HG02973 (cell line): Measurements from ENCODE around the gene WDR93.
"Not testable (repeated sequence)": the region's sequence is repeated elsewhere in the genome, so short reads cannot be mapped to it uniquely, and the experiment has no call there.

Experiments
- ATAC-seq: cut with Tn5 transposase; IDR thresholded peaks from one replicate; pipeline ENCODE4 v1.9.1; 2021; ENCODE audit warnings: moderate library complexity; ENCODE audit not compliant: unreplicated experiment

Gene WDR93

DNA sequence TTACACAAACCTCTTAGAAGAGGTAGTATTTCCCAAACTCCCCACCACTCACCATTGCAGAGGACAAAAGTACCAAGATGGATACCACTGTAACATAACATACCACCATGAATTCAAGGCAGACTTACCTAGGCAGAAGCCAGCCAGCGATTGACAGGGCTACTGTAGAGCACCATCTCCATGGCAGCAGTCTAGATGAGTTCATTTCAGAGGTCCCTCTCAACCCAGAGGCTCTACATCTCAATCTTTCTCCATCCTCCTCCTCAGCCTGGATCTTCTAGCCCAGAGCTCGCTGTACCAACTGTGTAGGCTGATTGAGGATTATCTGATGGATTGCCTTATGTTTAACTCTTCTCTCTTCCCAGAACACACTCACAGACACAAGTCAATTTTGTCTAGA is 9.5 kb upstream of the WDR93 start:
- ATAC-seq = no peak

DNA sequence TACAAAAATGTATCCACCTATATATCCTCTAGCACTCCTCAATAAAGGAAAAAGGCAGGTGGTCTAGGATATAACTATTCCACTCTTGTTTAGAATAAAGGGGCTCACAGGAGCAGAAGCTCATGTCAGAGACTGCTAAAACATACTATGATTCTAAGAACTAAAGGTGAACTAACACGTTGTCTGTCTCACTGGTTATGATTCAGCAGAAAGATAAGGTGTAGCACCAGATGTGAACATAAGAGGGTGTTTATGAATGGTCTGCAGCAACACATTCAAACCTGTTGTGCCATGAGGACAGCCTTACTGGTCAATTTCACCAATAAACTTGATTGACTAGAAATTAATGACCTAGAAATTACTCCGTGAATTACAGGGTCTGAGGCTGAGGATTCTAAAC is 4.6 kb upstream of the WDR93 start:
- no peak for ATAC-seq

GRCh38 chr15:89686522-89686921 is 4.1 kb upstream of the WDR93 start:
- no peak for ATAC-seq

DNA sequence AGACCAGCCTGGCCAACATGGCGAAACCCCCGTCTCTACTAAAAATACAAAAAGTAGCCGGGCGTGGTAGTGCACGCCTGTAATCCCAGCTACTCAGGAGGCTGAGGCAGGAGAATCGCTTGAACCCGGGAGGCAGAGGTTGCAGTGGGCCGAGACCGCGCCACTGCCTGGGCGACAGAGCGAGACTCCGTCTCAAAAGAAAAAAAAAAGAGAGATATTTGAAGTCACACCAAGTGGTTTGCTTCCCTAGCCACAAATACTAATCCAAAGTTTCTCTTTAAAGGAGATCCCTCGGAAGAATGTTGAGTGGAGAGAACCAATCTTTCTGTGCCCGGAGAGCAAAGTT is 708 bp upstream of the WDR93 start:
- not testable (repeated sequence) for ATAC-seq

DNA sequence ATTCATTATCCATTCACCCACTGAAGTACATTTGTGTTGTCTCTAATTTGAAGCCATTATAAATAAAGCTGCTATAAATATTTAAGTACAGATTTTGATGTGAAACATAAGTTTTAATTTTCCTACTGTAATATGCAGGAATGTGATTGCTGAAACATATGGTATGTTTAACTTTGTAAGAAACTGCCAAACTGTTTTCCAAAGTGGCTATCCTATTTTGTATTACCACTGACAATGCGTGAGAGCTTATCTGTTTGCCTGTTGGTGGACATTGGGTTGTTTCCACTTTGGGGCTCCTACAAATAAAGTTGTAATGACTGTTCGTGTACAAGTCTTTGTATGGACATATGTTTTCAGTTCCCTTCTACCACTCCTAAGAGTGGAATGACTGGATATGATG is 2.5 kb downstream of the WDR93 start:
- ATAC-seq = no peak

GRCh38 chr15:89693696-89694095 is 3.1 kb downstream of the WDR93 start:
- no peak for ATAC-seq

- ATAC-seq = no peak
These were observed 4.6 kb downstream of the WDR93 start for GRCh38 chr15:89695198-89695597.

DNA sequence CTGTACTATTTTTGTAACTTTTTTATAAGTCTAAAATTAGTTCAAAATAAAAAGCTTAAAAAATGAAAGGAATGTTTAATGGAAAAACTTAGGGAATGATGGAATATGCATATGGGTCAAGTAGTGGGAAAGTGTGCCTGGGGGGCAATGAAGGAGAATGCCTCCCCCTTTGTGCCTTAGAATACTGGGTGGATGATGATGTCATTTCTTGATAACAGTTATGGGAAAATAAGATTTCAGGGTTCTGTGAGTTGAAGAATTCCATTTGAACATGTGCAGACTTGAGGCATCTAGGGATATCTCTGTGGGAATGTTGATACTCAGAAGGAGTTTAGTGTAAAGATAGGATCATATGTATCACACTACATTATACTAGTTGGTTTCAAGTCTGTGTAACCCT is 13.8 kb downstream of the WDR93 start:
- ATAC-seq = no peak

DNA sequence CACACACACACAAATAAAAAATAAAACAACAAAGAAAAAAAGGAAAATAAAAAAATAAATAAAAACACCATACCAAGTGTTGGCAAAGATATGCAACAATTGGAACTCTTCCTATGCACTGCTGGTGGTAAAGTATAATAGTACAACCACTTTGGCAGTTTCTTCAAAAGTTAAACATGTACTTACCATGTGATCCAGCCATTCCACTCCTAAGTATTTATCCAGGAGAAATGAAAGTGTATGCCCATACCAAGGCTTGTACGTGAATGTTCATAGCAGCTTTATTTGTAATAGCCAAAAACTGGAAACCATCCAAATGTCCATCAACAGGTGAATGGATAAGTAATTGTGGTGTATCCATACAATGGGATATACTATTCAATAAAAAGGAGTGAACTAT is 17.0 kb downstream of the WDR93 start:
- ATAC-seq = no peak

DNA sequence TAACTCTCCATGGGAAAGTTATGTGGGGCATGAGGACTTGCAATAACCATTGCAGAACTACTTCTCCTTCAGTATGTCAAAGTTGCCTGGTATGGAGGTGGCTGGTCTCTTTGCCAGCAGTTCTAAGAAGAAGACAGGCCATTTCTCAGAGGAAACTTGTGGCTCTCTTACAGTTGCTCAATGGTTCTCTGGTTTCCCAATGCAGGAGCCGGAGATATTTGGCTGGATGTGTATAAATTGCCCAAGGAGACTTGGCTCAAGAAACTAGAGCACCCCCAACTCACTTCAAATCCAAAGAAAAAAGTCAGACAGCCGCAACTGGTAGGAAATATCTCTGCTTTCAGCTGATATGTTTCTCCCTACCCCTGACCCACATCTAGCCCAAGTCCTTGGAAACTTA is 24.2 kb downstream of the WDR93 start:
- no peak for ATAC-seq

- ATAC-seq = no peak
These were observed 32.4 kb downstream of the WDR93 start for GRCh38 chr15:89723031-89723430.

DNA sequence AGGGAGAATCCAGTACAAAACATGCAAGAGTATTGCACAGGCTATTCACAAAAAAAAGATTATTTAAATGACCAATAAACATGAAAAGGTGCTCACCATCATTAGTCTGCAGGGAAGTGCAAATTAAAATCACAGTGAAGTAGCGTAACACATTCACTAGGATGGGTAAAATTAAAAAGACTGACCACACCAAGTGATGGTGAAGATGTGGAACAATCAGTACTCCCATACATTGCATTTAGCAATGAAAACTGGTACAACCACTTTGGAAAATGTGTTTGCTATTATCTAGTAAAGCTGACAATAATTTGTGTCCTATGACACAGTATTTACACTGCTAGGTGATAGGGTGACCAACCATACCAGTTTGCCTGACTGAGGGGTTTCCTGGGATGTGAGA is 34.0 kb downstream of the WDR93 start:
- ATAC-seq = no peak

- no peak for ATAC-seq
These were observed 34.5 kb downstream of the WDR93 start for GRCh38 chr15:89725064-89725463.

DNA sequence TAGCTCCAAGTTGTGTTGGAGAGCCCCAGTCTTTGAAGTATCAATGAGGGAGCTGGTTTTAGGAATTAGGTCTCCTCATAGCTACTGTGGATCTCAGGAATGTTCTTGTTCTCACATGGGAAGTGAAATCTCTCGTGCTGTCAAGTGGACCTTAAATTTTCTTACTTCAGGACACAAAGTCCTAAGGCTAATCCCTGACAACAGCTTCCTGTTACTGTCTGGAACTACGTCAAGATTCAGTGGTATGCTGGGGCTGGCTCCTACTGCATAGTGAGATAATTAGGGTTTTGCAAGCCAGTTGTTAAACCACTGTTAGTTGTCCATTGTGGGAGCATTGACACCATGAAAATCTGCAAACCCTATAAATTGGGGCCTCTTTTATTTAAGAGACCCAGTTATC is 37.6 kb downstream of the WDR93 start:
- no peak for ATAC-seq

GRCh38 chr15:89731275-89731674 is 40.7 kb downstream of the WDR93 start:
- no peak for ATAC-seq

DNA sequence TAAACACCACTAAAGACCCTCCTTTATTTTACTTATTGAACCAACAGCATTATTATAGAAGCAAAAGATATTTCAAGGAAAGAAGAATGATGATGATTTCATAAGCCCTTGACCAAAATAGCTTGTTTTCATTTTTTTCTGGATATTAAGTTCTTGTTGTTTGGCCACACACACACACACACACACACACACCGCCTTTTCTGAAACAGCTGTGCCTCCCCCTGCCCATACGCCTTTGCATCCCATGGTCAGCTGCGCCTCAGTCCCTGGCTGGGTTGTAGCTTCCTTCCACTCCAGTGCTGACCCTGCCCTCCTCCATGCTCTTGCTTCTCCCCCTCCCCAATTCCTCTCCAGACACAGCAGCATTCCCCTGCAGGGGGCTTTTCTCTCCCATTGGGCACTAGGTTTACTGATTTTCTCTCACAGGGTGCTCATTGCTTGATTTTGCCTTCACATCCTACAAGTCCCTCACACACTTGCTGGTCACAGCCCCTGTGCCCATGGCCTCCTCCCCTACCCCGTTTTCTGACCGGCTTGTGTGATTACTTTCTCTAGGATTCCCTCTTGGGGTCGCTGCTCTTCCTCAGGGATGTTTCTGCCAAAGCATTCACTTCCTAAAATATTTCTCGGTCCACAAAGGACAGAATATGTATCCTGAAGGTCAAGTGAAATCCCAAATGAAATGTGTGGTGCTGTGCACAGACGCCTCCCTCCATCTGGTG is 42.0 kb downstream of the WDR93 start:
- ATAC-seq = no peak

DNA sequence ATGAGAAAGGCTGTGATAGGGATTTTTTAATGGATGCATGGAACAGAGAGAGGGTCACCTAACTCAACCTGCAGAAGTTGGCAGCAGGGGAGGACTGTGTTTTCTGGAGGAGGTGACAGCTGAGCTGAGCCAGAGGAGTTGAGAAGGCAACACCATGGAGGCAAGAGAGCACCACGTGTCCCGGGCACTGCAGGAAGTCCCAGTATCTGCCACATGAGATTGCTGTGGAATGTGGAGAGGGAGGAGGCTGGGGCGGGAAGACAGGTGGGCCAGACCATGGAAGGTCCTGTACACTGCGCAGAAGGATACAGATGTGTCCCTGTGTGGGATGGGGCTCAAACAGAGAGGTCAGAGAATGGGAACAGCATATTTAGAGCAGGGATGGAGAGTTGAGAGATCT is 45.2 kb downstream of the WDR93 start:
- no peak for ATAC-seq

DNA sequence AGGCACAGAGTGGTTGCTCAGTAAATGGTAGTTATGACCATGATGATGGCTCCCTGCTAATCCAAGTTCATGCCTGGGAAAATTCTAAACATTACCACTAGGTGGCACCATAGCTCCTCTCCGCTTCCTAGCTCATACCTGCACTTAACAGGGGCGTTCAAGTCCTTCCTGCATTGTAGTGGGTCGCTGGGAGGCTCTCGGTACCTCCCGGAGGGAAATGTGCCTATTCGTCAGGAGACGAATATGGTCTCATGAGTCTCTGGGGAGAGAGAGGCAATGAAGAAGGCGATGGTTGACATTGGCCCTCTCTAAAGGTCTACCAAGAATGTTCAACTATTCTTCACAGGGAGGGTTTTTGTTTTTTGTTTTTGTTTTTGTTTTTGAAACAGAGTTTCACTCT is 49.5 kb downstream of the WDR93 start:
- peak; percentile 66 for ATAC-seq

DNA sequence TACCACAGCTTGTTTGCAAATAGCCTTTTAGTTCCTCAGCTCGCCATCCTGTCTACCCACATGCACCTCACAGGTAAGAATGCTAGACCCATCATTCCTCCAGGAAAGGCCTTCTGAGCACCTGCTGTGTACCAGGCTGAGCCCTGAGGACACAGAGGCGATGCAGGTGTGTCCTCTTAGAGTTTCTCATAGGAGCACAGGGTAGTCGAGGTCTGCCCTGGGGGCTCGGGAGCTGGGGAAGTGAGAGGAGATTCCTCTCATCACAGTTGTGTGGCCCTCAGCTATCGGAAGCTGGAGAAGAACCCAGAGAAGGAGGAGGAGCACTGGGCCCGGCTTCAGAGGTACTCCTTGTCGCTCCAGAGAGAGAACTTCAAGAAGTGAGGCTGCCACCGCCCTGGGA is 52.4 kb downstream of the WDR93 start:
- no peak for ATAC-seq

DNA sequence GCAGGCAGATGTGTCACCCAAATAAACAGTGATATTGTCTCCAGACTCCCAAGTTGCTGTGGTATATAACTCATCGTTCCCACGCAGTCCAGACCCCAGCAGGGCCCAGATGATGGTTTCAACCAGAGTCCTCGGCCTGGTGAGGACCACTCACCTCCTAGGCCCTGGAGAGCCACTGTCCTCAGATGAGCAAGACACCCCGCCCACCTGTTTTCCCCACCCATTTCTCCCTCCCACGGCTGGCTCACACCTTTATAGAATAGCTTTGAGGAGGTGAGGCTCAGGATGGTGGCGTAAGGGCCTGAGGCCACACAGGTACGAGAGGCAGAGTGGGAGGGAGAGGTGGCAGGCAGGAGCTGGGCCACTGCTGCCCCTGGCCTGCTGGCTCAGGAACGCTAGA is 53.0 kb downstream of the WDR93 start:
- ATAC-seq = no peak

DNA sequence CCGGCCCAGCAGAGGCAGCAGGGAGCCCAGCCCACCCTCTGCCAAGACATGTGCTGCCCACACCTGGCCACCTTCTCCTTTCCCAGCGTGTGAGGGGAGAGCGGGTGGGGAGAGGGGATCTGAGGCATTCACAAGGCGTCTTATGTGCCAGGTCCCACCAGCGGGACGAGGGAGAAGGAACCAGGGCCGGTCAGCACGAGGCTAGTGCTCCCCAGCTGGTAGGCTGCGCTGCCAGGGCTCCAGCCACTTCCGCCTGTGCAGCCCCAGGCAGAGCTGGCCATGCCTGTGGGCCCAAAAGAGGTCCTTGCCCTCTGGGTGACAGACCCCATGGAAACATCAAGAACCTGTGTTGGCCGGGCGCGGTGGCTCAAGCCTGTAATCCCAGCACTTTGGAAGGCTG is 54.5 kb downstream of the WDR93 start:
- ATAC-seq = no peak

DNA sequence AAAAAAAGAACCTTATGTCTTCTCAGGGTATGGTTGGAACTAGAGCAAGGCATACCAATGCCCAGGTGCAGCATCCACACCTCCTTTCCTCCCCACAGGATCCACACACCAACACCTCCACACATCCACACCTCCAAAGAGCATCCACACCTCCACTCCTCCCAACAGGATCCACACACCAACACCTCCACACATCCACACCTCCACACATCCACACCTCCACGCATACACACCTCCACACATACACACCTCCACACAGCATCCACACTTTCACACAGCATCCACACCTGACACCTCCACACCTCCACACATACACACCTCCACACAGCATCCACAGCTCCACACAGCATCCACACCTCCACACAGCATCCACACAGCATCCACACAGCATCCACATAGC is 55.2 kb downstream of the WDR93 start:
- no peak for ATAC-seq

GRCh38 chr15:89746386-89746780 is 55.8 kb downstream of the WDR93 start:
- ATAC-seq = no peak
